Hepatocyte (in vitro differentiated cells): ENCODE results near the gene SNAP25.

ENCODE experiments used
- CTCF ChIP-seq: fragments of 200-600 bp; sonication (generic); IDR thresholded peaks from 2 replicates; pipeline ENCODE4 v1.5.1; 2016; ENCODE audit warnings: antibody characterized with exemption, mild to moderate bottlenecking; ENCODE audit not compliant: poor library complexity
- EZH2 ChIP-seq: fragments of 200-600 bp; sonication (generic); IDR thresholded peaks from 2 replicates; pipeline ENCODE4 v1.6.1; 2016; ENCODE audit warnings: antibody characterized with exemption, mild to moderate bottlenecking, borderline replicate concordance
- EZH2phosphoT487 ChIP-seq: fragments of 200-600 bp; sonication (generic); IDR thresholded peaks from one replicate; pipeline ENCODE4 v1.6.1; 2018; ENCODE audit warnings: antibody characterized with exemption, mild to moderate bottlenecking, low read depth, moderate library complexity; ENCODE audit not compliant: unreplicated experiment, severe bottlenecking

- TF ChIP-seq EZH2 = no peak
- no peak for TF ChIP-seq CTCF
- TF ChIP-seq EZH2phosphoT487 = no peak
These were observed 59.8 kb downstream of the SNAP25 start for GRCh38 chr20:10278412-10278811.
